CD4-positive, CD25-positive, alpha-beta regulatory T cell (primary cell): Measurements from ENCODE around the gene NUCB2. TPM values are rescaled to one million over a fixed set of nuclear protein-coding genes. Genes with fewer than 3 reads are reported as not detected.

Source experiments
- ATAC-seq, 2 donors: fragments of 150-1000 bp; cut with Tn5 transposase; one replicate each; pipeline ENCODE4 v1.10.0; 2021; ENCODE audit warnings: low read depth in 2 of 2, moderate number of reproducible peaks in 2 of 2, moderate library complexity in 1 of 2
- DNase-seq, 3 donors: peaks; one replicate each; pipeline versions ENCODE4 v3.0.0 to v3.0.0-alpha.2; 2012 to 2022; ENCODE audit warnings: mixed read lengths in 1 of 3
- H3K27ac ChIP-seq: one replicate; pipeline ENCODE4 v1.7.0; 2013; ENCODE audit warnings: mild to moderate bottlenecking, low read length; ENCODE audit not compliant: insufficient read depth, poor library complexity, severe bottlenecking
- H3K27me3 ChIP-seq: one replicate; pipeline ENCODE4 v1.7.0; 2013; ENCODE audit warnings: low read length; ENCODE audit not compliant: control insufficient read depth, insufficient read depth
- H3K36me3 ChIP-seq: one replicate; pipeline ENCODE4 v1.7.0; 2013; ENCODE audit warnings: mild to moderate bottlenecking, low read length, moderate library complexity; ENCODE audit not compliant: control insufficient read depth, insufficient read depth
- H3K4me1 ChIP-seq: 2 replicates; pipeline ENCODE4 v1.7.0; 2013; ENCODE audit warnings: mild to moderate bottlenecking, low read length; ENCODE audit not compliant: insufficient read depth, control insufficient read depth, poor library complexity, severe bottlenecking
- H3K4me3 ChIP-seq: one replicate; pipeline ENCODE4 v1.7.0; 2013; ENCODE audit warnings: low read depth, mild to moderate bottlenecking, low read length, moderate library complexity
- H3K9me3 ChIP-seq, 2 experiments: 1 replicate in 1 of 2; 2 replicates in 1 of 2; pipeline ENCODE4 v1.7.0; 2013; ENCODE audit warnings: low read length in 2 of 2, mild to moderate bottlenecking in 1 of 2, moderate library complexity in 1 of 2; ENCODE audit not compliant: control insufficient read depth in 2 of 2
- H3K27ac Mint-ChIP-seq, 3 donors: one replicate each; pipeline ENCODE4 v1.8.0; 2020 to 2022; ENCODE audit warnings: mild to moderate bottlenecking in 3 of 3, mixed read lengths in 3 of 3, moderate library complexity in 2 of 3
- H3K27me3 Mint-ChIP-seq: one replicate; pipeline ENCODE4 v1.8.0; 2022; ENCODE audit warnings: mild to moderate bottlenecking, mixed read lengths
- H3K36me3 Mint-ChIP-seq: one replicate; pipeline ENCODE4 v1.8.0; 2020; ENCODE audit warnings: mixed read lengths
- H3K4me1 Mint-ChIP-seq, 4 donors: one replicate each; pipeline ENCODE4 v1.8.0; 2020 to 2022; ENCODE audit warnings: mixed read lengths in 4 of 4, mild to moderate bottlenecking in 1 of 4
- H3K4me3 Mint-ChIP-seq, 4 donors: one replicate each; pipeline ENCODE4 v1.8.0; 2020 to 2022; ENCODE audit warnings: mild to moderate bottlenecking in 4 of 4, mixed read lengths in 4 of 4, moderate library complexity in 3 of 4
- H3K9me3 Mint-ChIP-seq, 7 donors: one replicate each; pipeline ENCODE4 v1.8.0; 2020 to 2022; ENCODE audit warnings: mixed read lengths in 7 of 7, mild to moderate bottlenecking in 3 of 7, moderate library complexity in 2 of 7
- polyA plus RNA-seq, 4 donors: library from polyadenylated mRNA; unstranded; fragments of 300-500 nt; fragmentation: Illumina TruSeq; gene quantifications; one replicate each; pipeline ENCODE4 v1.2.3, GENCODE V29; 2021
- total RNA-seq: library from RNA; stranded (reverse); gene quantifications from one replicate; pipeline ENCODE4 v1.2.3, GENCODE V29; 2022

The NUCB2 gene
- total and polyA plus RNA-seq, 5 donors from 2014 or later: 34.7 to 88.2 (median 73.2) TPM

DNA sequence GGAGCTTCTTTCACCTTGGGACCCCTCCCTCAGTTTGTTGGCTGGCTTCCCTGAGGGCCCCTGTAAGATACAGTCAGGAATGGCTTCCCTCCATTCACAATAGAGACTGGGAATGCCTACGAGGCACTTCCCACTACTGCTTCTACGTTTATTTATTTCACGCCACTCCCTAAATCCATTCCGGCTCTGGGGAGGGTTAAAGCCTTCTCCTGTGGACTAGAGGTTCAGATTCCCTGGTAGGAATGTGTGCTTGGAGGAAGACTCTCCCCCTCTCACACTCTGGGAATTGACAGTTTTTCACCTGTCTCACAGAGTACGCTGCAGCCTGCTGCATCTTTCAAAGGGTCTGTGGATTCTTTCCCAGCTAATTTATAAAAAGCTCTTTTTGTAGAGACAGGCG is 3.3 kb upstream of the NUCB2 start:
- no peak overlapping the region for H3K27ac Mint-ChIP-seq
- no peak for DNase-seq
- no peaks in the 10 kb centered on the region for H3K36me3 ChIP-seq
- H3K9me3 ChIP-seq: no peaks in the 10 kb centered on the region
- no peaks in the 10 kb centered on the region for H3K36me3 Mint-ChIP-seq
- peaks cover 5 to 28% (median 9%) of the 10 kb centered on the region in 4 donors for H3K4me1 Mint-ChIP-seq
- H3K27me3 ChIP-seq: no peaks in the 10 kb centered on the region
- no peaks in the 10 kb centered on the region for H3K9me3 Mint-ChIP-seq
- peaks cover 20% of the 10 kb centered on the region for H3K4me1 ChIP-seq
- no peak for ATAC-seq
- peak overlapping the region in 2 of 4 donors; percentile 19 to 41 for H3K4me3 Mint-ChIP-seq
- no peak overlapping the region for H3K27ac ChIP-seq
- H3K4me3 ChIP-seq: no peak overlapping the region
- H3K27me3 Mint-ChIP-seq: peaks cover 19% of the 10 kb centered on the region

GRCh38 chr11:17273668-17274282 is 2.8 kb upstream of the NUCB2 start:
- H3K4me3 Mint-ChIP-seq: peak overlapping the region; percentile 11 to 43 (median 30)
- peaks cover 20% of the 10 kb centered on the region for H3K4me1 ChIP-seq
- H3K9me3 Mint-ChIP-seq: no peaks in the 10 kb centered on the region
- no peaks in the 10 kb centered on the region for H3K36me3 ChIP-seq
- no peak overlapping the region for H3K27ac Mint-ChIP-seq
- H3K9me3 ChIP-seq: no peaks in the 10 kb centered on the region
- H3K27ac ChIP-seq: no peak overlapping the region
- ATAC-seq (no peak), DNase-seq (no peak)
- H3K36me3 Mint-ChIP-seq: no peaks in the 10 kb centered on the region
- H3K4me1 Mint-ChIP-seq: peaks cover 5 to 33% (median 15%) of the 10 kb centered on the region in 4 donors
- no peak overlapping the region for H3K4me3 ChIP-seq
- no peaks in the 10 kb centered on the region for H3K27me3 ChIP-seq
- H3K27me3 Mint-ChIP-seq: peaks cover 19% of the 10 kb centered on the region

DNA sequence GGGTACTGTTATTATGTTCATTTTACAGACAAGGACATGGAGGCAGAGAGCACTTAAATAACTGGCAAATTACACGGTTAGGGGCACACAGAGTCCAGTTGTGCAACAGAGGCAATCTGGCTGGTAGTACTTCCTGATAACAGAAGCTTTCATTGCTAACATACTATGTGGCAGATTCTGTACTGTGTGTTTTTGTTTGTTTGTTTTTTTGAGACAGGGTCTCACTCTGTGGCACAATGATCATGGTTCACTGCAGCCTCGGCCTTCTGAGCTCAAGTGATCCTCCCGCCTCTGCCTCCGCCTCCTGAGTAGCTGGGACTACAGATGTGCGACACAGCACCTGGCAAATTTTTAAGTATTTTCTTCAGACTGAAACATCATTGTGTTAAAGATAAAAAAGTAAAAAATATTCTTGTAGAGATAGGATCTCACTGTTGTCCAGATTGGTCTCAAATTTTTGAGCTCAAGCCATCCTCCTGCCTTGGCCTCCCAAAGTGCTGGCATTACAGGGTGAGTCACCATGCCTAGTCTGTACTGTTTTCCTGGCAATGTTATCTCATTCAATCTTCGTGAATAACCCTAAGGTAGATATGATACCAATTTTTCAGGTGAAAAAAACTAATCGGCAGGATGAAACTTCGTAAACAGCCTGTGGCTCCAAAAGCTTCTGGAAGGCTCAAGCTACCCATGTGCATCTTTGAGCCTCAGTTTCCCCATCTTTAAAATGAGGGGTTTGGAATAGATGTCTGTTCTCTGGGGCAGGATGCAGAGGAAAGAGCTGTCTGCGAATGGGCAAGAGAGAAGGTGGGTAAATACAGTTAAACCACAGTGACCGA is 921 bp upstream of the NUCB2 start:
- peak overlapping the region; percentile 81 to 86 (median 85) for H3K4me3 Mint-ChIP-seq
- peak overlapping the region; percentile 67 for H3K4me3 ChIP-seq
- H3K4me1 ChIP-seq: peaks cover 20% of the 10 kb centered on the region
- ATAC-seq (no peak), DNase-seq (no peak)
- H3K9me3 Mint-ChIP-seq: no peaks in the 10 kb centered on the region
- no peaks in the 10 kb centered on the region for H3K27me3 ChIP-seq
- peak overlapping the region; percentile 82 for H3K27ac ChIP-seq
- no peaks in the 10 kb centered on the region for H3K36me3 Mint-ChIP-seq
- peak overlapping the region; percentile 47 to 97 (median 78) for H3K27ac Mint-ChIP-seq
- H3K4me1 Mint-ChIP-seq: peaks cover 9 to 47% (median 17%) of the 10 kb centered on the region in 4 donors
- no peaks in the 10 kb centered on the region for H3K36me3 ChIP-seq
- H3K27me3 Mint-ChIP-seq: peaks cover 14% of the 10 kb centered on the region
- no peaks in the 10 kb centered on the region for H3K9me3 ChIP-seq

GRCh38 chr11:17277024-17277584 is 565 bp downstream of the NUCB2 start:
- H3K4me1 Mint-ChIP-seq: peaks cover 12 to 55% (median 17%) of the 10 kb centered on the region in 4 donors
- H3K27ac Mint-ChIP-seq: peak overlapping the region; percentile 47 to 86 (median 78)

GRCh38 chr11:17280494-17281127 is 4.1 kb downstream of the NUCB2 start:
- Mint-ChIP-seq H3K27ac (no peak overlapping the region), H3K27me3 (peaks cover 5% of the 10 kb centered on the region), H3K4me1 (peaks cover 20 to 74% (median 30%) of the 10 kb centered on the region in 4 donors), H3K4me3 (peak overlapping the region in 3 of 4 donors; percentile 15 to 74 (median 63)), H3K36me3 (peaks cover 3% of the 10 kb centered on the region), H3K9me3 (peaks cover 0 to 1% (median 0%) of the 10 kb centered on the region in 7 donors)
- Histone ChIP-seq H3K27ac (no peak overlapping the region), H3K27me3 (no peaks in the 10 kb centered on the region), H3K4me3 (no peak overlapping the region), H3K36me3 (no peaks in the 10 kb centered on the region), H3K4me1 (peaks cover 26% of the 10 kb centered on the region), H3K9me3 (no peaks in the 10 kb centered on the region)
- DNase-seq (no peak), ATAC-seq (no peak)

More at GRCh38 chr11:17277024-17277584, 565 bp downstream of the NUCB2 start:
- Histone ChIP-seq H3K9me3 (no peaks in the 10 kb centered on the region), H3K36me3 (no peaks in the 10 kb centered on the region), H3K27me3 (no peaks in the 10 kb centered on the region), H3K27ac (peak overlapping the region; percentile 82), H3K4me3 (peak overlapping the region; percentile 71), H3K4me1 (peaks cover 20% of the 10 kb centered on the region)
- DNase-seq (peak in 2 of 3 donors; percentile 52 to 65), ATAC-seq (peak; percentile 4 to 9)
- Mint-ChIP-seq H3K9me3 (no peaks in the 10 kb centered on the region), H3K4me3 (peak overlapping the region; percentile 81 to 86 (median 85)), H3K27me3 (peaks cover 11% of the 10 kb centered on the region), H3K36me3 (no peaks in the 10 kb centered on the region)

DNA sequence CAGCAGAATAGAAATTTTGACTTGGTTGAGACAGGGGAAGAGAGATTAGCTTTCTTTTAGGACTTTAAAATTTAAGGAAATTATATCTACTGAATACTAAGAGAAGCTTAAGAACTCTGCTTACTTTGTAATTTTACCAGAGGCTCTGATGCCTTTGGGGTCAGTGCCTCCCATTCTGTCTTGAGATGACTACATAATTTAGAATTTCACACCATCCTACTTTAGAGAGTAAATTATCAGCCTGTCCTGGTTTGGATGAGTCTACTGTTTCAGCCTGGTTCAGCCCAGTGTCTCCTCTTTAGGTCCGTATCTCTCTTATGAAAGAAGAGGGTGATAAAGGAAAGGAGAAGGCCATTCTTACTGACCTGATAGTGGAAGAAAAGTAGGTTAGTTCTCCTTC is 9.8 kb downstream of the NUCB2 start:
- Mint-ChIP-seq H3K4me1 (peaks cover 22 to 60% (median 31%) of the 10 kb centered on the region in 4 donors), H3K4me3 (peak overlapping the region; percentile 2 to 79 (median 65)), H3K27ac (peak overlapping the region; percentile 70 to 79 (median 79)), H3K27me3 (no peaks in the 10 kb centered on the region), H3K9me3 (peaks cover 0 to 1% (median 0%) of the 10 kb centered on the region in 7 donors), H3K36me3 (peaks cover 16% of the 10 kb centered on the region)
- ATAC-seq (no peak), DNase-seq (no peak)
- Histone ChIP-seq H3K27me3 (no peaks in the 10 kb centered on the region), H3K36me3 (no peaks in the 10 kb centered on the region), H3K4me1 (peaks cover 26% of the 10 kb centered on the region), H3K9me3 (no peaks in the 10 kb centered on the region), H3K4me3 (peak overlapping the region; percentile 2), H3K27ac (no peak overlapping the region)

- Histone ChIP-seq H3K27ac (no peak overlapping the region), H3K9me3 (no peaks in the 10 kb centered on the region), H3K4me3 (no peak overlapping the region), H3K27me3 (no peaks in the 10 kb centered on the region), H3K36me3 (no peaks in the 10 kb centered on the region), H3K4me1 (peaks cover 26% of the 10 kb centered on the region)
- Mint-ChIP-seq H3K36me3 (peaks cover 16% of the 10 kb centered on the region), H3K27ac (peak overlapping the region in 2 of 3 donors; percentile 38 to 79), H3K4me1 (peaks cover 22 to 59% (median 30%) of the 10 kb centered on the region in 4 donors), H3K9me3 (peaks cover 0 to 1% (median 0%) of the 10 kb centered on the region in 7 donors), H3K27me3 (no peaks in the 10 kb centered on the region), H3K4me3 (peak overlapping the region in 2 of 4 donors; percentile 28 to 79)
- peak in 1 of 3 donors; percentile 9 for DNase-seq
- ATAC-seq: no peak
Measured at GRCh38 chr11:17287058-17287457, 10.5 kb downstream of the NUCB2 start.
